Type B pancreatic cell (in vitro differentiated cells): ENCODE results near the gene NECTIN4. TPM values are rescaled to one million over a fixed set of nuclear protein-coding genes. Genes with fewer than 3 reads are reported as not detected.
"Not testable (repeated sequence)": the region's sequence is repeated elsewhere in the genome, so short reads cannot be mapped to it uniquely, and the experiment has no call there.

Experiments used
- DNase-seq: peaks from one replicate; pipeline ENCODE4 v3.0.0; 2021; ENCODE audit warnings: mixed read lengths; ENCODE audit not compliant: unreplicated experiment; ENCODE audit errors: extremely low spot score
- H3K27ac Mint-ChIP-seq: 2 replicates; pipeline ENCODE4 v1.8.0; 2021; ENCODE audit warnings: mild to moderate bottlenecking, mixed read lengths
- H3K27me3 Mint-ChIP-seq: 2 replicates; pipeline ENCODE4 v1.8.0; 2021; ENCODE audit warnings: mixed read lengths
- H3K36me3 Mint-ChIP-seq: 2 replicates; pipeline ENCODE4 v1.8.0; 2021; ENCODE audit warnings: mixed read lengths
- H3K4me1 Mint-ChIP-seq: one replicate; pipeline ENCODE4 v1.8.0; 2021; ENCODE audit warnings: mixed read lengths; ENCODE audit not compliant: unreplicated experiment
- H3K4me3 Mint-ChIP-seq: 2 replicates; pipeline ENCODE4 v1.8.0; 2021; ENCODE audit warnings: mild to moderate bottlenecking, mixed read lengths
- H3K9me3 Mint-ChIP-seq: 2 replicates; pipeline ENCODE4 v1.8.0; 2021; ENCODE audit warnings: mixed read lengths
- CTCF ChIP-seq: fragments of 200-600 bp; sonication (generic); conservative IDR thresholded peaks from 2 replicates; pipeline ENCODE4 v1.5.0; 2021; ENCODE audit warnings: antibody characterized with exemption, mild to moderate bottlenecking
- total RNA-seq: library from RNA; stranded (reverse); gene quantifications from 2 replicates; pipeline ENCODE4 v1.2.1, GENCODE V29; 2021; ENCODE audit warnings: low replicate concordance

Gene NECTIN4
- total RNA-seq, 1 donor from 2014 or later, result 57.7 TPM

- TF ChIP-seq CTCF, result no peak
- no peak overlapping the region for H3K27ac Mint-ChIP-seq
- no peaks in the 10 kb centered on the region for H3K9me3 Mint-ChIP-seq
- no peak overlapping the region for H3K4me3 Mint-ChIP-seq
- peaks cover 30% of the 10 kb centered on the region for H3K36me3 Mint-ChIP-seq
- H3K4me1 Mint-ChIP-seq, result peaks cover 21% of the 10 kb centered on the region
- no peak for DNase-seq
- no peaks in the 10 kb centered on the region for H3K27me3 Mint-ChIP-seq
These were observed 32.5 kb upstream of the NECTIN4 start for GRCh38 chr1:161121834-161122233.

GRCh38 chr1:161121042-161121650 is 31.8 kb upstream of the NECTIN4 start:
- Mint-ChIP-seq H3K27me3 (no peaks in the 10 kb centered on the region), H3K4me3 (no peak overlapping the region), H3K27ac (no peak overlapping the region), H3K36me3 (peaks cover 26% of the 10 kb centered on the region), H3K9me3 (no peaks in the 10 kb centered on the region), H3K4me1 (peaks cover 25% of the 10 kb centered on the region)
- no peak for TF ChIP-seq CTCF
- DNase-seq, result no peak

- DNase-seq, result no peak
- Mint-ChIP-seq H3K36me3 (peaks cover 24% of the 10 kb centered on the region), H3K27me3 (no peaks in the 10 kb centered on the region), H3K4me1 (peaks cover 30% of the 10 kb centered on the region), H3K27ac (peak overlapping the region; percentile 94), H3K9me3 (no peaks in the 10 kb centered on the region), H3K4me3 (peak overlapping the region; percentile 95)
- peak; percentile 54 for TF ChIP-seq CTCF
These were observed 29.9 kb upstream of the NECTIN4 start for GRCh38 chr1:161119092-161119903.

GRCh38 chr1:161117759-161118581 is 28.6 kb upstream of the NECTIN4 start, which contains the start of the genes NIT1 and PFDN2:
TSS of gene NIT1 (plus strand) at chr1:161118105. CDS start at chr1:161118177, 72 bp downstream.
TSS of gene PFDN2 (minus strand) at chr1:161118037. CDS start at chr1:161118026, 11 bp downstream.
- H3K4me1 Mint-ChIP-seq, result peaks cover 40% of the 10 kb centered on the region
- no peaks in the 10 kb centered on the region for H3K9me3 Mint-ChIP-seq
- H3K36me3 Mint-ChIP-seq, result peaks cover 19% of the 10 kb centered on the region
- H3K27ac Mint-ChIP-seq, result peak within 1 kb of the TSS; percentile 94
- TF ChIP-seq CTCF, result no peak
- no peaks in the 10 kb centered on the region for H3K27me3 Mint-ChIP-seq
- peak; percentile 90 for DNase-seq
- peak within 1 kb of the TSS; percentile 95 for H3K4me3 Mint-ChIP-seq

- not testable (repeated sequence) for H3K9me3 Mint-ChIP-seq
- H3K4me1 Mint-ChIP-seq, result peaks cover 41% of the 10 kb centered on the region
- peak overlapping the region; percentile 17 for H3K27ac Mint-ChIP-seq
These were observed 26.6 kb upstream of the NECTIN4 start for GRCh38 chr1:161115961-161116360.

More at GRCh38 chr1:161115961-161116360, 26.6 kb upstream of the NECTIN4 start:
- peaks cover 13% of the 10 kb centered on the region for H3K36me3 Mint-ChIP-seq
- H3K27me3 Mint-ChIP-seq, DNase-seq: not testable (repeated sequence)
- peak overlapping the region; percentile 68 for H3K4me3 Mint-ChIP-seq
